A673 (cell line): Measurements from ENCODE around the gene WDR76.

Experiments used
- EZH2 ChIP-seq: fragments of 200-600 bp; sonication (generic); IDR thresholded peaks from 2 replicates; pipeline ENCODE4 v1.6.1; 2017; ENCODE audit warnings: borderline replicate concordance, low read depth, mild to moderate bottlenecking, mixed read lengths, antibody characterized with exemption, low read length; ENCODE audit not compliant: poor library complexity, severe bottlenecking
- TF ChIP-seq, protein P1 (sequence below): fragments of 300-800, 200-600 bp; sonication (generic); conservative IDR thresholded peaks from 2 replicates; pipeline ENCODE4 v1.5.1; 2017; ENCODE audit warnings: low read depth, mild to moderate bottlenecking, antibody characterized with exemption, low read length, moderate library complexity, mixed read lengths

DNA sequence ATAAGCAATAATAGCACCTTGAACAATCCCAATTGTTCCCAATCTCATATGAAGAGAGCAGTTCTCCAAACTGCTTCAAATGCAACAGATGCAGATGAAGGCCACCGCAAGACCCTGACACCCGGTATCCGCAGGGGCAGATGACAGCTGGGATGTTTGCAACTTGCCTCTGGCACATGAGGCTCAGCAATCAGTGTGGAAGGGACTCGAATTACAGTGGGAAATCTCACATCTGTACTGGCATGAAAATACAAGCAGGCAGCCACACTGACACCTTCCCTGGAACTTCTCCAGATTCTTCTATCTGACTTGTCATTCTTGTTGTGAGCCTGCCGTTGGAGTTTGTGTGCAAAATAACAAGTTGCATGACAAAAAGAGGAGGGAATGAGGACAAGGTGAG, 68.8 kb downstream of the WDR76 start:
- TF ChIP-seq, protein P1, sequence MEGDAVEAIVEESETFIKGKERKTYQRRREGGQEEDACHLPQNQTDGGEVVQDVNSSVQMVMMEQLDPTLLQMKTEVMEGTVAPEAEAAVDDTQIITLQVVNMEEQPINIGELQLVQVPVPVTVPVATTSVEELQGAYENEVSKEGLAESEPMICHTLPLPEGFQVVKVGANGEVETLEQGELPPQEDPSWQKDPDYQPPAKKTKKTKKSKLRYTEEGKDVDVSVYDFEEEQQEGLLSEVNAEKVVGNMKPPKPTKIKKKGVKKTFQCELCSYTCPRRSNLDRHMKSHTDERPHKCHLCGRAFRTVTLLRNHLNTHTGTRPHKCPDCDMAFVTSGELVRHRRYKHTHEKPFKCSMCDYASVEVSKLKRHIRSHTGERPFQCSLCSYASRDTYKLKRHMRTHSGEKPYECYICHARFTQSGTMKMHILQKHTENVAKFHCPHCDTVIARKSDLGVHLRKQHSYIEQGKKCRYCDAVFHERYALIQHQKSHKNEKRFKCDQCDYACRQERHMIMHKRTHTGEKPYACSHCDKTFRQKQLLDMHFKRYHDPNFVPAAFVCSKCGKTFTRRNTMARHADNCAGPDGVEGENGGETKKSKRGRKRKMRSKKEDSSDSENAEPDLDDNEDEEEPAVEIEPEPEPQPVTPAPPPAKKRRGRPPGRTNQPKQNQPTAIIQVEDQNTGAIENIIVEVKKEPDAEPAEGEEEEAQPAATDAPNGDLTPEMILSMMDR = no peak
- TF ChIP-seq EZH2 = no peak
